ENCODE results near the gene SLC25A36. TPM values are rescaled to one million over a fixed set of nuclear protein-coding genes. Genes with fewer than 3 reads are reported as not detected.

SLC25A36 gene
- polyA plus RNA-seq, 1 of the 3 experiments (the other 2 are of a cell fraction): 23.3 TPM

- Histone ChIP-seq H3K27ac (ENCODE audit: low read depth in 2 of 2, low read length in 1 of 2) (no peak overlapping the region), H3K27me3 (ENCODE audit: insufficient read depth) (no peaks in the 10 kb centered on the region), H3K4me3 (ENCODE audit: low read depth in 2 of 2, low read length in 1 of 2) (no peak overlapping the region), H3K4me1 (ENCODE audit: control insufficient read depth in 1 of 2, insufficient read depth in 2 of 2, low read depth in 1 of 2, low read length in 1 of 2) (peaks cover 0 to 22% of the 10 kb centered on the region in 2 experiments; a peak in 2 of 4 replicates), H3K9ac (no peak overlapping the region), H3K36me3 (replicated peaks in 1 of 2; ENCODE audit: control insufficient read depth in 1 of 2, insufficient read depth in 2 of 2, low read length in 1 of 2) (peaks cover 29 to 31% of the 10 kb centered on the region in 2 experiments), H3K9me2 (no peaks in the 10 kb centered on the region), H3F3A (replicated peaks; ENCODE audit: insufficient read depth) (peaks cover 12% of the 10 kb centered on the region), H3K79me2 (ENCODE audit: insufficient read depth) (peaks cover 78% of the 10 kb centered on the region), H4K20me1 (ENCODE audit: insufficient read depth) (peaks cover 59% of the 10 kb centered on the region), H2AFZ (ENCODE audit: low read depth) (no peak overlapping the region), H3K9me3 (no peaks in the 10 kb centered on the region), H3K4me2 (no peak overlapping the region)
- TF ChIP-seq POLR2AphosphoS5 (IDR thresholded peaks at IDR 0.05; ENCODE audit: low read depth, low read length) (no peak), RCOR1 (IDR thresholded peaks at IDR 0.05; ENCODE audit: low read length) (no peak), JUND (IDR thresholded peaks at IDR 0.05) (no peak), SIN3A (IDR thresholded peaks at IDR 0.05; ENCODE audit: borderline replicate concordance, low read depth, low read length) (no peak), TAF1 (IDR thresholded peaks at IDR 0.05; ENCODE audit: borderline replicate concordance, low read depth, low read length) (no peak), REST (IDR thresholded peaks at IDR 0.05; ENCODE audit: low read depth, low read length) (no peak), FOXJ3 (CRISPR knock-in tag; IDR thresholded peaks at IDR 0.05) (no peak), MEF2A (IDR thresholded peaks at IDR 0.05; ENCODE audit: borderline replicate concordance, low read depth) (no peak)
- TF ChIP-seq, protein P1, sequence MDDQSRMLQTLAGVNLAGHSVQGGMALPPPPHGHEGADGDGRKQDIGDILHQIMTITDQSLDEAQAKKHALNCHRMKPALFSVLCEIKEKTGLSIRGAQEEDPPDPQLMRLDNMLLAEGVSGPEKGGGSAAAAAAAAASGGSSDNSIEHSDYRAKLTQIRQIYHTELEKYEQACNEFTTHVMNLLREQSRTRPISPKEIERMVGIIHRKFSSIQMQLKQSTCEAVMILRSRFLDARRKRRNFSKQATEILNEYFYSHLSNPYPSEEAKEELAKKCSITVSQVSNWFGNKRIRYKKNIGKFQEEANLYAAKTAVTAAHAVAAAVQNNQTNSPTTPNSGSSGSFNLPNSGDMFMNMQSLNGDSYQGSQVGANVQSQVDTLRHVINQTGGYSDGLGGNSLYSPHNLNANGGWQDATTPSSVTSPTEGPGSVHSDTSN (IDR thresholded peaks at IDR 0.05): no peak
- TF ChIP-seq, protein P2, sequence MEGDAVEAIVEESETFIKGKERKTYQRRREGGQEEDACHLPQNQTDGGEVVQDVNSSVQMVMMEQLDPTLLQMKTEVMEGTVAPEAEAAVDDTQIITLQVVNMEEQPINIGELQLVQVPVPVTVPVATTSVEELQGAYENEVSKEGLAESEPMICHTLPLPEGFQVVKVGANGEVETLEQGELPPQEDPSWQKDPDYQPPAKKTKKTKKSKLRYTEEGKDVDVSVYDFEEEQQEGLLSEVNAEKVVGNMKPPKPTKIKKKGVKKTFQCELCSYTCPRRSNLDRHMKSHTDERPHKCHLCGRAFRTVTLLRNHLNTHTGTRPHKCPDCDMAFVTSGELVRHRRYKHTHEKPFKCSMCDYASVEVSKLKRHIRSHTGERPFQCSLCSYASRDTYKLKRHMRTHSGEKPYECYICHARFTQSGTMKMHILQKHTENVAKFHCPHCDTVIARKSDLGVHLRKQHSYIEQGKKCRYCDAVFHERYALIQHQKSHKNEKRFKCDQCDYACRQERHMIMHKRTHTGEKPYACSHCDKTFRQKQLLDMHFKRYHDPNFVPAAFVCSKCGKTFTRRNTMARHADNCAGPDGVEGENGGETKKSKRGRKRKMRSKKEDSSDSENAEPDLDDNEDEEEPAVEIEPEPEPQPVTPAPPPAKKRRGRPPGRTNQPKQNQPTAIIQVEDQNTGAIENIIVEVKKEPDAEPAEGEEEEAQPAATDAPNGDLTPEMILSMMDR (IDR thresholded peaks at IDR 0.05): no peak
- TF ChIP-seq, protein P3, sequence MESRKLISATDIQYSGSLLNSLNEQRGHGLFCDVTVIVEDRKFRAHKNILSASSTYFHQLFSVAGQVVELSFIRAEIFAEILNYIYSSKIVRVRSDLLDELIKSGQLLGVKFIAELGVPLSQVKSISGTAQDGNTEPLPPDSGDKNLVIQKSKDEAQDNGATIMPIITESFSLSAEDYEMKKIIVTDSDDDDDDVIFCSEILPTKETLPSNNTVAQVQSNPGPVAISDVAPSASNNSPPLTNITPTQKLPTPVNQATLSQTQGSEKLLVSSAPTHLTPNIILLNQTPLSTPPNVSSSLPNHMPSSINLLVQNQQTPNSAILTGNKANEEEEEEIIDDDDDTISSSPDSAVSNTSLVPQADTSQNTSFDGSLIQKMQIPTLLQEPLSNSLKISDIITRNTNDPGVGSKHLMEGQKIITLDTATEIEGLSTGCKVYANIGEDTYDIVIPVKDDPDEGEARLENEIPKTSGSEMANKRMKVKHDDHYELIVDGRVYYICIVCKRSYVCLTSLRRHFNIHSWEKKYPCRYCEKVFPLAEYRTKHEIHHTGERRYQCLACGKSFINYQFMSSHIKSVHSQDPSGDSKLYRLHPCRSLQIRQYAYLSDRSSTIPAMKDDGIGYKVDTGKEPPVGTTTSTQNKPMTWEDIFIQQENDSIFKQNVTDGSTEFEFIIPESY (IDR thresholded peaks at IDR 0.05; ENCODE audit: borderline replicate concordance, low read depth): no peak
- DNase-seq: no peak
- WGBS (ENCODE audit: low lambda C conversion rate): 96% methylated on average over 5 of the region's 5 CpGs
- ChIA-PET CTCF (interaction anchor here (0.8 to 1.5 kb wide), 4 partner anchors 14 to 236 kb away, joined by 3 to 5 read pairs (median 3); partner anchors contain the start of gene SLC25A36), POLR2A (no interaction called here)
Measured at GRCh38 chr3:140956058-140956835, 14.6 kb downstream of the SLC25A36 start.

All from SK-N-SH (cell line).